Activated T-helper 1 cell treated with anti-CD3 and anti-CD28 coated beads, Interleukin-12 subunit alpha, Interleukin-12 subunit beta, Interleukin-2, Interleukin-4 antibody, amounts not matched to agents 30 ng/mL and 10 ng/mL and 1 ng/mL, durations not matched to agents 14 hours and 24 hours and 36 hours (primary cell): ENCODE measurements around the gene DAPK2. TPM values are rescaled to one million over a fixed set of nuclear protein-coding genes. Genes with fewer than 3 reads are reported as not detected.
"Not testable (repeated sequence)": the region's sequence is repeated elsewhere in the genome, so short reads cannot be mapped to it uniquely, and the experiment has no call there.

Experiments
- DNase-seq: peaks from one replicate; pipeline ENCODE4 v3.0.0; 2021; ENCODE audit warnings: low spot score
- H3K27ac Mint-ChIP-seq: one replicate; pipeline ENCODE4 v1.8.0; 2021; ENCODE audit warnings: mild to moderate bottlenecking, mixed read lengths
- H3K27me3 Mint-ChIP-seq: one replicate; pipeline ENCODE4 v1.8.0; 2022; ENCODE audit warnings: mild to moderate bottlenecking, moderate library complexity, mixed read lengths; ENCODE audit not compliant: insufficient read depth
- H3K36me3 Mint-ChIP-seq: one replicate; pipeline ENCODE4 v1.8.0; 2021; ENCODE audit warnings: low read depth, mixed read lengths
- H3K4me1 Mint-ChIP-seq: one replicate; pipeline ENCODE4 v1.8.0; 2021; ENCODE audit warnings: low read depth, mixed read lengths
- H3K4me3 Mint-ChIP-seq: one replicate; pipeline ENCODE4 v1.8.0; 2021; ENCODE audit warnings: mild to moderate bottlenecking, moderate library complexity, mixed read lengths
- H3K9me3 Mint-ChIP-seq: one replicate; pipeline ENCODE4 v1.8.0; 2021; ENCODE audit warnings: mixed read lengths
- intact Hi-C: fragments of 100-400 bp; cut with micrococcal nuclease; formaldehyde crosslinking; loops from one replicate; pipeline ENCODE4 v1.15.1; 2024
- total RNA-seq: library from RNA; stranded (reverse); gene quantifications from 2 replicates; pipeline ENCODE4 v1.2.3, GENCODE V29; 2022

Gene DAPK2
- total RNA-seq, 1 donor from 2014 or later: 8.7 TPM

DNA sequence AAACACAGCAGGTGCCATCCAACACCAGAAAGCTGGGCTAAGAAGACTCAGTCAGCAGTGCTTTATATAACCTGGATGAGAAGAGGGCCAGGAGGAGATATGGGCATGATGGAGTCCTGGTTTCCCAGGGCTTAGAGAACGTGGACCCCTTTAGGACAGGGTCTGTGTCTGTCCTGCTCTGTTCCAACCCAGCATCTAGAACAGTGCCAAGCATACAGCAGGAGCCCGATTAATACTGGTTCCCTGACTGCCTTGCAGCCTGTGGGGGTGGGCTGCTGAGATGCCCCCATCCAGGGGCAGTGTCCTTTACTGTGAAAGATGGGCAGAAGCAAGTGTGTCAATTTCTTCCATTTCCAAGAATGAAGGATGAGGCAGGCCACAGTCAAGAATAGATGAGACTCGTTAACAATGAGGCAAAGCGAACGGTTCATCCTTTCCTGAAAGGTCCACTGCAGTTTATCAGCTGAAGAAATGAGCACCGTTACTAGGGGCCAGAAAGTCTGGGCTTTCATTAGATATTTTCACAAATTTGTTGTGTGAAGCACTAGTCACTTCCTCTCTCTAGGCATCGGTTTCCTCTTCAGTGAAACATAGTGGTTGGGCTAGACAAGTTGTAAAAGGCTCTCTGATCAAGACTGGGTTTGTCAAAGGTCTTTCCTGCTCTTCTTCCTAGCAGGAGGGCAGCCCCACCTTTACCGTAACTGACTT, 140.6 kb downstream of the DAPK2 start:
- Mint-ChIP-seq H3K27ac (peak overlapping the region; percentile 80), H3K4me3 (peak overlapping the region; percentile 31), H3K27me3 (no peaks in the 10 kb centered on the region), H3K9me3 (no peaks in the 10 kb centered on the region), H3K36me3 (no peaks in the 10 kb centered on the region), H3K4me1 (peaks cover 28% of the 10 kb centered on the region)
- intact Hi-C loops: no loop called here
- no peak for DNase-seq

DNA sequence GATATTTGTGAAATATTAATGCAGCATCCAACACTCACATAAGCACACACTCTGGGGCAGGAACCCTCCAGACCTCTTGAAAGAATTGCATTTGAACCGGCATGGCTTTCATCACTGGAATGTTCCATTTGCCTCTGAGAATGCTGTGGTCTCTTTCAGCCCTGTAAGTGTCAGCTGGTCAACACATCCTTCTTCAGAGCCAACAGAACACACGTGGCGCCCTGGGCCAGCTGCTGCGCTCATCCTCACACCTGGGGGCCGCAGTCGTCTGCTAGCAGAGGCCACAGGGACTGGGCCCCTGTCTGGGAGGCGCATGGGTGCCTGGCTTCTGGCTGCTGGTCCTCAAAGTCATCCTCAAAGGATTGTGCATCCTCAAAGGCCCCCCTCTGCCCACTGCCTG, 141.2 kb downstream of the DAPK2 start:
- no peaks in the 10 kb centered on the region for H3K9me3 Mint-ChIP-seq
- no peak overlapping the region for H3K27ac Mint-ChIP-seq
- H3K4me3 Mint-ChIP-seq: no peak overlapping the region
- H3K36me3 Mint-ChIP-seq: no peaks in the 10 kb centered on the region
- H3K27me3 Mint-ChIP-seq: peaks cover 2% of the 10 kb centered on the region
- intact Hi-C loops: no loop called here
- no peak for DNase-seq
- H3K4me1 Mint-ChIP-seq: peaks cover 32% of the 10 kb centered on the region

DNA sequence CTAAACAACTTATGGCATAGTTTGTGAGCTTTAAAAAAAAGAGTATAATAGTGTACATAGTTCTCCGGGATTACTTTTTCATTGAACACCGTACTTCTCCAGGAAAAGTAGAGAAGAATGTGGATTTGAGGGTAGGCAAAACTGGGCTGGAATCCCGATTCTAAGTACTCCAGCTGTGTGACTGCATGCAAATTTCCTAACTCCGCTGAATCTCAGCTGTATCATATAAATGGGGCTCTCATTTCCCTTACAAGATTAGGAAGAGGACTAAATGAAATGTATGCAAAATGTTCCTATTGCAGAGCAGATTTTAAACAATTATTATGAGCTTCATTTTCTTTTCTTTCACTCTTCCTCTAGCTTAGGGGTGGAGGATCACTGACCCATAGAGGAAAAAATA, 142.2 kb downstream of the DAPK2 start:
- no peak overlapping the region for H3K4me3 Mint-ChIP-seq
- H3K27me3 Mint-ChIP-seq: peaks cover 2% of the 10 kb centered on the region
- DNase-seq: no peak
- no peaks in the 10 kb centered on the region for H3K9me3 Mint-ChIP-seq
- intact Hi-C loops: no loop called here
- H3K27ac Mint-ChIP-seq: no peak overlapping the region
- no peaks in the 10 kb centered on the region for H3K36me3 Mint-ChIP-seq
- peaks cover 42% of the 10 kb centered on the region for H3K4me1 Mint-ChIP-seq

DNA sequence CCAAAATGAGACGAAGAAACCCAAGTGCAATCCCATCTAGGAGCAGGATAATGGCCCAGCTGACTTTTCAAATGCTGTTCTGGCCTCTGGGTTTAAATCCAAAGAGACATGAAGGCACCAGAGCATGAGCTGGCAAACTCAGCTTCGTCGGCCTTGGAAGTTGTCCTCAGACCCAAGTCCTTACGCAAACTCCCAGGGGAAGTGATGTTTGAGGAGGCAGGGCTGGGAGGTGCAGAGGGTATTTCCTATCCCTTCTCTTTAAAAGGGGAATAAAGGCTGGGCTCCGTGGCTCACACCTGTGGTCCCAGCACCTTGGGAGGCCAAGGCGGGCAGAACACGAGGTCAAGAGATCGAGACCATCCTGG, 143.6 kb downstream of the DAPK2 start:
- H3K27me3 Mint-ChIP-seq: peaks cover 2% of the 10 kb centered on the region
- no peak for DNase-seq
- intact Hi-C loops: no loop called here

DNA sequence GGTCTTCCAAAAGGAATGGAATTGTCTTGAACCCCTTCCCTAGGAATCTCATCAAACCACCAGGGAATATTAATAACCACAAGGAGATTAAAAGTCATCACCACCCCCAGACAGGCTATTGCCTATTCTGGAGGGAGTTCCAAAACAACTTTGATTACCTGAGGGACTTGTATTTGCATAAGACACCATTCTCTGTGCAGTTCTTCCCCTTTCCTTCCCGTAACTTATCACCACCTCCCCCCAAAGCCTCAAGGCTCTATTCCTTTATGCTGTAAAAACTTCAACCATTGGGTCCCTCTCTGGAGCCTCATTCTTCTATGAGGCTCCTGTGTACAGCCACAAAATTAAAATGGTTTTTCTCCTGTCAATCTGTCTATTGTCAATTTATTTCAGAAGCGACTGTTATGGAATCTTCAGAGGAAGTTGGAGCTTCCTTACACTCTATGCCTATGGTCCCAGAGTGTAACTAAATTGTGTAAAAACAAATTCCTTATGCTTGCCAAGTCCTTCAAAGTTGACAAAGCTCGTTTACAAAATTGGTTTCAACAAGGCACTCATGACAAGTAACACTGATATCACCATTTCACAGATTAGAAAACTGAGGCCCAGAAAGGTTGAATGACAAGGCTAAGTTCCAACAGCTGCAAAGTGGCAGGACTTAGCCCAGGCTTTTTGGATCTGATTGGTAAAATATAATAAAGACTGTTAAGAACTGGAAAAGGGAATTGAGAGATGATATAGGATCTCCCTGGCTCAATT, 144.2 kb downstream of the DAPK2 start:
- no peak for DNase-seq
- intact Hi-C loops: no loop called here
- Mint-ChIP-seq H3K27ac (no peak overlapping the region), H3K36me3 (no peaks in the 10 kb centered on the region), H3K4me1 (peaks cover 58% of the 10 kb centered on the region), H3K27me3 (peaks cover 2% of the 10 kb centered on the region), H3K4me3 (no peak overlapping the region), H3K9me3 (no peaks in the 10 kb centered on the region)

More for the DNA sequence above, 143.6 kb downstream of the DAPK2 start:
- no peak overlapping the region for H3K4me3 Mint-ChIP-seq
- H3K4me1 Mint-ChIP-seq: peaks cover 52% of the 10 kb centered on the region
- no peak overlapping the region for H3K27ac Mint-ChIP-seq
- no peaks in the 10 kb centered on the region for H3K36me3 Mint-ChIP-seq
- H3K9me3 Mint-ChIP-seq: no peaks in the 10 kb centered on the region

DNA sequence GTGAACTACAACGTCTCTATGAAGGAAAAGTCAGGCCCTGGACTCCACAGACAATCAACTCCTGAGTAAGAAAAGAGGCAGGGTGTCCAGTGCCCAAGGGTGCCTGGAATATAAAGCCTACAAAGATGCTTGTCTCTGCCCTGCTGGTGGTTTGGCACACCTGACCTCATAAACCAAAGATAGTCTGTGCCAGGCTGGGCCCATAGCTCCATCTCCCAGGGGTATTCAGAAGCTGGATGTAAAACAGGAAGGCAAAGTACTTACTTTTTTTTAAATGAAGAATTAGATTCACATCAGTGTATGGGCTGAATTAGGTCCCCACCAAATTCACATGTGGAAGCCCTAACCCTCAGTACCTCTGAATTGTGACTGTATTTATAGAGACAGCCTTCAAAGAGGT, 146.0 kb downstream of the DAPK2 start:
- Mint-ChIP-seq H3K27ac (no peak overlapping the region), H3K4me3 (no peak overlapping the region), H3K27me3 (peaks cover 2% of the 10 kb centered on the region), H3K36me3 (peaks cover under 1% of the 10 kb centered on the region), H3K9me3 (no peaks in the 10 kb centered on the region), H3K4me1 (peaks cover 60% of the 10 kb centered on the region)
- intact Hi-C loops: no loop called here
- no peak for DNase-seq

DNA sequence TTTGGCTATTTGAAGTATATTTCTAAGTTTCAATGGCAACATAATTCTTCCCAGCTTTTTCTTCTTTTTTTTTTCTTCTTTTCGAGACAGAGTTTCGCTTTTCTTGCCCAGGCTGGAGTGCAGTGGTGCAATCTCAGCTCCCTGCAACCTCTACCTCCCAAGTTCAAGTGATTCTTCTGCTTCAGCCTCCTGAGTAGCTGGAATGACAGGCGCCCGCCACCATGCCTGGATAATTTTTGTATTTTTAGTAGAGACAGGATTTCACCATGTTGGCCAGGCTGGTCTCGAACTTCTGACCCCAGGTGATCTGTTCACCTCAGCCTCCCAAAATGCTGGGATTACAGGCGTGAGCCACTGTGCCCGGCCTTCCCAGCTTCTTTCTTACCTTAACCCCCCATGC, 146.7 kb downstream of the DAPK2 start:
- peaks cover 64% of the 10 kb centered on the region for H3K4me1 Mint-ChIP-seq
- H3K9me3 Mint-ChIP-seq, DNase-seq, H3K36me3 Mint-ChIP-seq, H3K27me3 Mint-ChIP-seq, intact Hi-C loops, H3K4me3 Mint-ChIP-seq: not testable (repeated sequence)
- peak overlapping the region; percentile 7 for H3K27ac Mint-ChIP-seq

DNA sequence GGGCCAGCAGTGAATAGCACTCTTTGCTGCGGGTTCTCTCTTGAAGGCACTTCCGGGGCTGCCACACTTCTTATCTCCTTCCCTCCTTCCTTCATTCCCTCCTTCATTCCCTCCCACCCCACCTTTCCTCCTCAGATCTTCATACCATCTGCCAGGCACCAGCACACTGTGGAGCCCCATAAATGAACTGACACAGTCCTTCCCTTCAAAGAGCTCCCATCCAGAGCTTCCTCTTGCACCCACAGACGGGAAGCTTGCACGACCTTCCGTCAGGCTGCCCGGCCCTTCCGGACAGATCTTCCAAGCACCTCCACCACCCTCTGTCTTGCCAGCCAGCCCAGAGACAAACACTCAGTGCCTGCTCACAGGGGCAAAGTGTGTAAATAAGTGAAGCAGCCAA, 147.1 kb downstream of the DAPK2 start:
- no peak overlapping the region for H3K4me3 Mint-ChIP-seq

DNA sequence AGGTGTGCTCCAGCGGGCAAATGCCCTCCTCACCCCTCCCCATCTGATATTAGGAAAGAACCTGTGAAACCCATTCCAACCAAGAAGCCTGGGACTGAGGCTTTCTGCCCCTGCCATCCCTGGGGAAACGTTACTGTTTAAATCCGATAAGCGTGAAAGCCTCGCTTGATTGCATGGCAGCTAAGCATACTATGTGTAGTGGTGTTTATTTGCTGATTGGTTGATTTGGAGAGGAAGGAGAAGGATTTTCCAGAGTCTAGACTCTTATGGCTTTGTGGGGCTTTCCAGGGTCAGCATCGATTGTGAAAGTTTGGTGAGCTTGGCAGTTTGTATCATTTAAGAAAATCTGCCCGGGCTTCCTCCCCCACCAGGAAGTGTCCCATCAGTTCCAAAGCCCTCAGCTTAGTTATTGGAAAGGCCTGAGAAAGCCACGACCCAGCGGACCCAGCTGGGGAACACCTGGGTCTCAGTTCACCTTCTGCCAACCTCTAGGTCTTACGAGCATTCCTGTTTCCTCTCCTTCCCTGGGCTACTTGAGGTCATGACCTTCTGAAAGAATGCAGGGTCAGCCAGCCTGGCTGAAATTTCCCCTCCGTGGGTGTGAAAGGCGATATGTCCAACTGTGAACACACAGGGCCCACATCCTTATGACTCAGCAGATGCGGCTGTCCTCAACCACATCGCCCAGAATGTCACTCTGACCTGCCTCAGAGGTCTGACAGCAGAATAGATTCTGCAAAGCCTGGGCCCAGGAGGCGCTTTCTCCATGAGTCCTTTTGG, 149.8 kb downstream of the DAPK2 start:
- Mint-ChIP-seq H3K9me3 (no peaks in the 10 kb centered on the region), H3K4me3 (peak overlapping the region; percentile 17), H3K27ac (peak overlapping the region; percentile 61), H3K4me1 (peaks cover 83% of the 10 kb centered on the region), H3K36me3 (peaks cover 2% of the 10 kb centered on the region), H3K27me3 (peaks cover 4% of the 10 kb centered on the region)
- intact Hi-C loops: loop anchor here (1.0 to 2.0 kb wide), 3 partner anchors 24 to 74 kb away; no protein-coding TSS in a partner anchor
- peak; percentile 67 for DNase-seq

More for the DNA sequence above, 147.1 kb downstream of the DAPK2 start:
- Mint-ChIP-seq H3K27ac (peak overlapping the region; percentile 7), H3K27me3 (peaks cover 2% of the 10 kb centered on the region), H3K36me3 (peaks cover 2% of the 10 kb centered on the region), H3K9me3 (no peaks in the 10 kb centered on the region), H3K4me1 (peaks cover 61% of the 10 kb centered on the region)
- no peak for DNase-seq
- intact Hi-C loops: no loop called here

DNA sequence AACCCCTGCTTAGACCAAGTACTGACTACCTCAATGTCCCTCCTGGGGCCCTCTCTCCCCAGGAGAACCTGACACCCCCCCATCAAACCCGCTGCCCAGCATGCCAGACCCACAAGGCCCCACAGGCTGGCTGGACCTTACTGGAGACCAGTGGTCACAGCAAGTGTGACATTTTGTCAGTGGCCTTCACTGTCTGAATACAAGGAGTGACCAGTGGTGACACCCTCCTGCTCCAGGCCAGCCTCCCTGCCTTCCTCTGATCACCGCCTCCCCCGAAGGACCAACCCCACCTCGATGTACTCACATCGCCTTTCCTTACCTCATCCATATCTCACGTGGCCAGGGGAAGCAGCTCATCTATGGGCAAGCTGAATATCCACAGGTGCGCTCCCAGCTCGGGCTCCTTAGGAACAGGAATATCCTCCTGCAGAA, 150.5 kb downstream of the DAPK2 start:
- Mint-ChIP-seq H3K9me3 (no peaks in the 10 kb centered on the region), H3K36me3 (peaks cover 2% of the 10 kb centered on the region), H3K27ac (peak overlapping the region; percentile 61), H3K4me1 (peaks cover 90% of the 10 kb centered on the region), H3K27me3 (peaks cover 4% of the 10 kb centered on the region), H3K4me3 (peak overlapping the region; percentile 17)
- intact Hi-C loops: loop anchor here (1.0 to 2.0 kb wide), 3 partner anchors 25 to 74 kb away; no protein-coding TSS in a partner anchor
- DNase-seq: no peak

DNA sequence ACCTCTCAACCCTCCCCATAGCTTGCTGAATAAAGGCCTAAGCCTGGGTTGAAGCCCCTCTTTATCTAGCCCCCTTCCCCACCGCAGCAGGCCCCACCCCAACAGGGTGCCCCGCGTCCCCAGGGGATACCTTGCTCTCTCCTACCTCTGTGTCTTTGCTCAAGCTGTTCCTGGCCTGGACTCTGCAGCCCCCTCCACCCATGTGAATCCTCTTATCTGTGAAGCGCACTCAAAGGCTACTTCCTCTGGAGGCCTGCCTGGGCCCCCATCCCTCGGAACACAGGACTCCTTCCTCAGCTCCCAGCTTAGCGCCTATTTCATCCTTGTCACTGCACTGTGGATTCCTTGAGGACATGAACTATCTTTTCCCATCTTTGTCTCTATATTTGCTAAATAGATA, 151.1 kb downstream of the DAPK2 start:
- Mint-ChIP-seq H3K36me3 (peaks cover 2% of the 10 kb centered on the region), H3K4me3 (peak overlapping the region; percentile 54), H3K4me1 (peaks cover 87% of the 10 kb centered on the region), H3K27me3 (peaks cover 2% of the 10 kb centered on the region), H3K27ac (peak overlapping the region; percentile 27), H3K9me3 (no peaks in the 10 kb centered on the region)
- DNase-seq: no peak
- intact Hi-C loops: no loop called here

DNA sequence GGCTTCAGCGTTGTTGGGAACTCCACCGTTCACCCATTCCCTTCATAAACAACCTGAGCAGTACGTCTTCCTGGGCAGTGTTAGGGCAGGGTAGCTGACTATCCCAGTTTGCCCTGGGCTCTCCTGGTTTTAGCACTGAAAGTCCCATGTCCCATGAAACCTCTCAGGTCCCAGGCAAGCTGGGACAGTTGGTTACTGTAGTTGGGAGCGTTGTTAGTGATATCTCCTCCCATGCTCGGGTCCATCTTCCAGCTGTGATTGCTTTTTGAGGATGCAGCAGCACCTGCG, 151.7 kb downstream of the DAPK2 start:
- Mint-ChIP-seq H3K4me3 (no peak overlapping the region), H3K9me3 (no peaks in the 10 kb centered on the region), H3K27me3 (peaks cover 1% of the 10 kb centered on the region), H3K4me1 (peaks cover 81% of the 10 kb centered on the region), H3K36me3 (peaks cover 2% of the 10 kb centered on the region), H3K27ac (peak overlapping the region; percentile 3)
- intact Hi-C loops: loop anchor here (5.0 kb wide), 1 partner anchor 422 kb away; no protein-coding TSS in a partner anchor
- DNase-seq: no peak
